IPS DF 4.7 (cell line): ENCODE data around the gene PTPRG.

ENCODE experiments used
- DNase-seq: peaks from one replicate; pipeline ENCODE4 v3.0.0-alpha.2; 2013; ENCODE audit warnings: low spot score; ENCODE audit errors: extremely low read depth

The PTPRG gene

GRCh38 chr3:62135741-62136140 lies 574.4 kb downstream of the PTPRG start:
- DNase-seq, result no peak

- no peak for DNase-seq
These were observed 578.6 kb downstream of the PTPRG start for GRCh38 chr3:62139957-62140356.

GRCh38 chr3:62142331-62143085 lies 581.1 kb downstream of the PTPRG start:
- no peak for DNase-seq

- no peak for DNase-seq
These were observed 582.6 kb downstream of the PTPRG start for GRCh38 chr3:62143843-62144450.

- no peak for DNase-seq
These were observed 583.1 kb downstream of the PTPRG start for GRCh38 chr3:62144482-62144881.

- no peak for DNase-seq
These were observed 583.9 kb downstream of the PTPRG start for GRCh38 chr3:62145086-62145757.

GRCh38 chr3:62149539-62149938 lies 588.2 kb downstream of the PTPRG start:
- no peak for DNase-seq

- DNase-seq, result no peak
These were observed 588.6 kb downstream of the PTPRG start for GRCh38 chr3:62149962-62150361.

- no peak for DNase-seq
These were observed 590.2 kb downstream of the PTPRG start for GRCh38 chr3:62151591-62151990.

GRCh38 chr3:62153231-62153630 lies 591.9 kb downstream of the PTPRG start:
- no peak for DNase-seq

GRCh38 chr3:62154457-62155148 lies 593.2 kb downstream of the PTPRG start:
- no peak for DNase-seq

- no peak for DNase-seq
These were observed 597.8 kb downstream of the PTPRG start for GRCh38 chr3:62159056-62159708.

GRCh38 chr3:62159709-62160092 lies 598.3 kb downstream of the PTPRG start:
- no peak for DNase-seq

GRCh38 chr3:62161371-62161770 lies 600.0 kb downstream of the PTPRG start:
- DNase-seq, result no peak

- DNase-seq, result no peak
These were observed 602.8 kb downstream of the PTPRG start for GRCh38 chr3:62164196-62164595.

GRCh38 chr3:62164746-62165145 lies 603.4 kb downstream of the PTPRG start:
- no peak for DNase-seq

GRCh38 chr3:62167566-62168262 lies 606.3 kb downstream of the PTPRG start:
- no peak for DNase-seq

GRCh38 chr3:62168356-62168755 lies 607.0 kb downstream of the PTPRG start:
- no peak for DNase-seq

- no peak for DNase-seq
These were observed 608.7 kb downstream of the PTPRG start for GRCh38 chr3:62169906-62170660.

GRCh38 chr3:62171789-62172188 lies 610.4 kb downstream of the PTPRG start:
- no peak for DNase-seq
